HEK293 (cell line): ENCODE results near the gene CLIC3.

Source experiments
- CTCF ChIA-PET: fragments of 350-600 bp; formaldehyde crosslinking; extraction: SDS; loops from one replicate; lab custom pipeline; 2021; ENCODE audit warnings: antibody characterized with exemption; lab: Yijun Ruan, JAX
- POLR2A ChIA-PET: fragments of 300-600 bp; formaldehyde crosslinking; extraction: SDS; loops from one replicate; lab custom pipeline; 2020; ENCODE audit warnings: antibody characterized with exemption, inconsistent platforms; lab: Yijun Ruan, JAX
- H3K27ac ChIP-seq: fragments of 200-500 bp; sonication (Bioruptor generic); 2 replicates; pipeline ENCODE4 v1.5.1; 2014; ENCODE audit warnings: low read depth, low read length, control low read depth, inconsistent platforms; ENCODE audit errors: extremely low read depth
- H3K36me3 ChIP-seq, 2 experiments: fragments of 200-500 bp in 1 of 2; sonication (Bioruptor generic) in 1 of 2; 1 replicate in 1 of 2; 2 replicates in 1 of 2; pipeline ENCODE4 v1.5.1; 2014 to 2017; ENCODE audit warnings: inconsistent platforms in 2 of 2, low read length in 2 of 2; ENCODE audit not compliant: control insufficient read depth in 2 of 2, insufficient read depth in 1 of 2
- H3K4me1 ChIP-seq: fragments of 200-500 bp; sonication (Bioruptor generic); 2 replicates; pipeline ENCODE4 v1.5.1; 2014; ENCODE audit warnings: mild to moderate bottlenecking, low read length, inconsistent platforms; ENCODE audit not compliant: control insufficient read depth, insufficient read depth
- H3K4me3 ChIP-seq: 2 replicates; pipeline ENCODE4 v1.5.1; 2011; ENCODE audit warnings: low read depth, mild to moderate bottlenecking, control low read depth, low read length, moderate library complexity
- H3K9me3 ChIP-seq: fragments of 200-500 bp; sonication (Bioruptor generic); 2 replicates; pipeline ENCODE4 v1.5.1; 2014; ENCODE audit warnings: low read depth, low read length, inconsistent platforms; ENCODE audit not compliant: control insufficient read depth, insufficient read depth
- GLIS2 ChIP-seq: fragments of 450-650 bp; formaldehyde crosslinking; IDR thresholded peaks from 2 replicates; pipeline ENCODE4 v1.5.1; 2016; ENCODE audit warnings: missing biosample characterization, missing genetic modification characterization
- HOXC10 ChIP-seq: sonication (generic); formaldehyde crosslinking; IDR thresholded peaks from 2 replicates; pipeline ENCODE4 v1.8.1; 2023; ENCODE audit warnings: mild to moderate bottlenecking, missing genetic modification reagents
- ZBTB21 ChIP-seq: fragments of 450-650 bp; formaldehyde crosslinking; IDR thresholded peaks from 2 replicates; pipeline ENCODE4 v1.5.1; 2017; ENCODE audit warnings: missing biosample characterization, missing genetic modification characterization
- ZBTB48 ChIP-seq: fragments of 450-650 bp; formaldehyde crosslinking; IDR thresholded peaks from 2 replicates; pipeline ENCODE4 v1.5.1; 2016; ENCODE audit warnings: missing biosample characterization, missing genetic modification characterization
- ZNF121 ChIP-seq: fragments of 450-650 bp; formaldehyde crosslinking; IDR thresholded peaks from 2 replicates; pipeline ENCODE4 v1.5.1; 2016; ENCODE audit warnings: missing biosample characterization, missing genetic modification characterization
- ZNF155 ChIP-seq: fragments of 450-650 bp; formaldehyde crosslinking; IDR thresholded peaks from 2 replicates; pipeline ENCODE4 v1.5.1; 2016; ENCODE audit warnings: missing biosample characterization, missing genetic modification characterization
- ZNF202 ChIP-seq: fragments of 450-650 bp; formaldehyde crosslinking; IDR thresholded peaks from 2 replicates; pipeline ENCODE4 v1.5.1; 2016; ENCODE audit warnings: missing biosample characterization, missing genetic modification characterization, borderline replicate concordance
- ZNF292 ChIP-seq: fragments of 450-650 bp; formaldehyde crosslinking; IDR thresholded peaks from 2 replicates; pipeline ENCODE4 v1.5.1; 2016; ENCODE audit warnings: low read depth, missing biosample characterization, missing genetic modification characterization, borderline replicate concordance
- ZNF335 ChIP-seq: fragments of 450-650 bp; formaldehyde crosslinking; conservative IDR thresholded peaks from 2 replicates; pipeline ENCODE4 v1.5.1; 2016; ENCODE audit warnings: missing biosample characterization, missing genetic modification characterization
- ZNF404 ChIP-seq: fragments of 450-650 bp; formaldehyde crosslinking; IDR thresholded peaks from 2 replicates; pipeline ENCODE4 v1.5.1; 2017; ENCODE audit warnings: missing biosample characterization, missing genetic modification characterization
- ZNF521 ChIP-seq: fragments of 450-650 bp; formaldehyde crosslinking; IDR thresholded peaks from 2 replicates; pipeline ENCODE4 v1.5.1; 2017; ENCODE audit warnings: missing biosample characterization, mild to moderate bottlenecking, missing genetic modification characterization
- ZNF544 ChIP-seq: fragments of 450-650 bp; formaldehyde crosslinking; IDR thresholded peaks from 2 replicates; pipeline ENCODE4 v1.5.0; 2017; ENCODE audit warnings: missing biosample characterization, missing genetic modification characterization
- ZNF548 ChIP-seq: fragments of 450-650 bp; formaldehyde crosslinking; IDR thresholded peaks from 2 replicates; pipeline ENCODE4 v1.5.1; 2016; ENCODE audit warnings: missing biosample characterization, missing genetic modification characterization
- ZNF558 ChIP-seq: fragments of 450-650 bp; formaldehyde crosslinking; IDR thresholded peaks from 2 replicates; pipeline ENCODE4 v1.5.1; 2016; ENCODE audit warnings: missing biosample characterization, missing genetic modification characterization
- ZNF580 ChIP-seq: fragments of 450-650 bp; formaldehyde crosslinking; IDR thresholded peaks from 2 replicates; pipeline ENCODE4 v1.5.1; 2016; ENCODE audit warnings: missing biosample characterization, missing genetic modification characterization
- ZNF600 ChIP-seq: fragments of 450-650 bp; formaldehyde crosslinking; IDR thresholded peaks from 2 replicates; pipeline ENCODE4 v1.5.1; 2016; ENCODE audit warnings: missing biosample characterization, missing genetic modification characterization
- ZNF629 ChIP-seq: fragments of 450-650 bp; formaldehyde crosslinking; IDR thresholded peaks from 2 replicates; pipeline ENCODE4 v1.5.1; 2017; ENCODE audit warnings: missing biosample characterization, missing genetic modification characterization
- ZNF660 ChIP-seq: fragments of 450-650 bp; IDR thresholded peaks from 2 replicates; pipeline ENCODE4 v1.5.1; 2018; ENCODE audit warnings: missing biosample characterization, mild to moderate bottlenecking, missing genetic modification characterization
- ZNF664 ChIP-seq: fragments of 450-650 bp; formaldehyde crosslinking; IDR thresholded peaks from 2 replicates; pipeline ENCODE4 v1.5.1; 2016; ENCODE audit warnings: missing biosample characterization, missing genetic modification characterization
- TF ChIP-seq, protein P1 (sequence below): fragments of 450-650 bp; formaldehyde crosslinking; IDR thresholded peaks from 2 replicates; pipeline ENCODE4 v1.5.1; 2016; ENCODE audit warnings: missing biosample characterization, missing genetic modification characterization
- TF ChIP-seq, protein P2 (sequence below): fragments of 450-650 bp; formaldehyde crosslinking; IDR thresholded peaks from 2 replicates; pipeline ENCODE4 v1.5.1; 2016; ENCODE audit warnings: missing biosample characterization, missing genetic modification characterization, borderline replicate concordance

CLIC3 gene

DNA sequence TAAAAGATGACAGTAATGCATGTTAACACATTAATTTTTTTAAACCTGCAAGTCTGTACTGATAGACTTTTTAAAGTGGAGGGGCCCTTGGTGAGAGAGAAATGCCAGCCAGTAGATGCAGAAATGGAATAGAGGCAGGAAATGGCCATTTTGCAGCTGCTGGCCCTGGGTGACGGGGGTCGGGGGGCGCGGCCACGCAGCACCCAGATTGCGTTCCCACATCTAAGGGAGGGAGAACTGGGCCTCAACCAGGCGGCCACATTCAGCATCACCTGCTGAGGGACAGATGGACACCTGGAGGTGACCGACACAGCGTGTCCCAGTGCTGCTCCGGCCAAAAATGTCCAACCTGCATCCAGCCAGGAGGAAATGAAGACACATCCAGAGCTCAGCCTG, 6.3 kb upstream of the CLIC3 start:
- H3K27ac ChIP-seq = no peak overlapping the region
- POLR2A ChIA-PET = interaction anchor here (0.7 to 4.7 kb wide), 2 partner anchors 10 to 62 kb away, joined by 4 to 25 read pairs; partner anchors contain the start of gene PAXX
- TF ChIP-seq ZNF600 (peak; percentile 11; the same call in 1 of the 2 replicates), ZBTB48 (tag by site-specific recombination) (no peak), ZNF548 (no peak), ZNF521 (tag by site-specific recombination) (no peak)
- peaks cover 3% of the 10 kb centered on the region; the same call in 1 of the 2 replicates for H3K4me1 ChIP-seq
- no peaks in the 10 kb centered on the region for H3K9me3 ChIP-seq
- H3K4me3 ChIP-seq = no peak overlapping the region
- H3K36me3 ChIP-seq = no peaks in the 10 kb centered on the region
- CTCF ChIA-PET = interaction anchor here (0.6 to 5.2 kb wide), 6 partner anchors 26 to 232 kb away, joined by 3 to 38 read pairs (median 3); partner anchors contain the start of genes ABCA2 and AJM1

DNA sequence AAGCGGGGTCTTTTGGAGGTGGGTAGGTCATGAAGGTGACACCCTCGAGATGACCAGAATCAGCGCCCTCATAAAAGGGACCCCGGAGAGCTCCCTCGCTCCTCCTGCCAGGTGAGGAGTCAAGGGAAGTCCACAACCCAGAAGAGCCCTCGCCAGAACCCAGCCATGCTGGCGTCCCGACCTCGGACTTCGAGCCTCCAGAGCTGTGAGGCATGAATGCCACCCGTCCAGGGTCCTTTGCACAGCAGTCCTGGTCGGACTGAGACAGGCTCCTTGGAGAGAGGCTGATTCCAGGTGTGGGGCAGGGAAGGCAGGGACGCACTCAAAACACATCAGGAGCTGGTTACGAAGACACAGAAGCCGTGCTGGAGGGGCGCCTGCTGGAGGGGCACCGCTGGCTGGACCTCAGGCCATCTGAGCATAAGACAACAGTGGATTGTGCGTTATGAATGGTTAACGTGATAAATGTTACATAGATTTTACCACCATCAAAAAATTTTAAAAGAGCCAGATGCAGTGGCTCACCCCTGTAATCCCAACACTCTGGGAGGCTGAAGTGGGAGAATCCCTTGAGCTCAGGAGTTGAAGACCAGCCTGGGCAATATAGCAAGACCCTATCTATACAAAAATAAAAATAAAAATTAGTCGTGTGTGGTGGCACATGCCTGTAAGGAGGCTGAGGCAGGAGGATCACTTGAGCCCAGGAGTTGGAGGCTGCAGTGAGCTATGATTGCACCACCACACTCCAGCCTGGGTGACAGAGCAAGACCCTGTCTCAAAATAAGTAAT, 5.7 kb upstream of the CLIC3 start:
- TF ChIP-seq ZNF121 (tag by site-specific recombination) (peak; percentile 72), ZNF544 (tag by site-specific recombination) (no peak), ZNF404 (tag by site-specific recombination) (no peak)
- H3K27ac ChIP-seq = no peak overlapping the region
- H3K4me3 ChIP-seq = no peak overlapping the region
- H3K36me3 ChIP-seq = no peaks in the 10 kb centered on the region
- no peaks in the 10 kb centered on the region for H3K9me3 ChIP-seq
- no peaks in the 10 kb centered on the region for H3K4me1 ChIP-seq
- POLR2A ChIA-PET = interaction anchor here (0.7 to 4.7 kb wide), 2 partner anchors 9 to 62 kb away, joined by 4 to 25 read pairs; partner anchors contain the start of gene PAXX
- CTCF ChIA-PET = interaction anchor here (0.6 to 5.2 kb wide), 8 partner anchors 27 to 231 kb away, joined by 3 to 38 read pairs (median 3); partner anchors contain the start of genes ABCA2 and AJM1

GRCh38 chr9:137000177-137000930, 4.0 kb upstream of the CLIC3 start:
- Histone ChIP-seq H3K4me1 (peaks cover 5% of the 10 kb centered on the region), H3K9me3 (no peaks in the 10 kb centered on the region), H3K36me3 (no peaks in the 10 kb centered on the region), H3K27ac (no peak overlapping the region), H3K4me3 (no peak overlapping the region)
- POLR2A ChIA-PET = interaction anchor here (0.6 to 4.7 kb wide), 6 partner anchors 8 to 200 kb away, joined by 3 to 25 read pairs (median 4); partner anchors contain the start of genes AJM1 and PAXX
- TF ChIP-seq ZNF292 (tag by site-specific recombination) = no peak
- CTCF ChIA-PET = interaction anchor here (0.5 to 5.4 kb wide), 7 partner anchors 29 to 194 kb away, joined by 3 to 38 read pairs (median 3); partner anchors contain the start of genes ABCA2 and FBXW5

- Histone ChIP-seq H3K27ac (no peak overlapping the region), H3K4me3 (no peak overlapping the region), H3K36me3 (peaks cover 0 to 18% of the 10 kb centered on the region in 2 experiments; a peak in 1 of 3 replicates), H3K9me3 (no peaks in the 10 kb centered on the region), H3K4me1 (peaks cover 5% of the 10 kb centered on the region)
- ChIA-PET CTCF (interaction anchor here (3.6 to 5.4 kb wide), 2 partner anchors 32 to 50 kb away, joined by 15 to 38 read pairs; partner anchors contain the start of gene ABCA2), POLR2A (interaction anchor here (1.3 kb wide), 1 partner anchor 112 kb away, joined by 4 read pairs; the partner anchor contains the start of gene TRAF2)
- TF ChIP-seq ZNF629 (tag by site-specific recombination) (no peak), ZBTB21 (no peak), HOXC10 (CRISPR knock-in tag) (no peak), ZNF660 (tag by site-specific recombination) (no peak), ZNF202 (tag by site-specific recombination) (no peak), ZNF335 (tag by site-specific recombination) (no peak), ZNF558 (tag by site-specific recombination) (no peak), ZNF664 (tag by site-specific recombination) (no peak), ZNF580 (tag by site-specific recombination) (no peak), GLIS2 (tag by site-specific recombination) (no peak), ZNF155 (tag by site-specific recombination) (no peak)
- TF ChIP-seq, protein P1, sequence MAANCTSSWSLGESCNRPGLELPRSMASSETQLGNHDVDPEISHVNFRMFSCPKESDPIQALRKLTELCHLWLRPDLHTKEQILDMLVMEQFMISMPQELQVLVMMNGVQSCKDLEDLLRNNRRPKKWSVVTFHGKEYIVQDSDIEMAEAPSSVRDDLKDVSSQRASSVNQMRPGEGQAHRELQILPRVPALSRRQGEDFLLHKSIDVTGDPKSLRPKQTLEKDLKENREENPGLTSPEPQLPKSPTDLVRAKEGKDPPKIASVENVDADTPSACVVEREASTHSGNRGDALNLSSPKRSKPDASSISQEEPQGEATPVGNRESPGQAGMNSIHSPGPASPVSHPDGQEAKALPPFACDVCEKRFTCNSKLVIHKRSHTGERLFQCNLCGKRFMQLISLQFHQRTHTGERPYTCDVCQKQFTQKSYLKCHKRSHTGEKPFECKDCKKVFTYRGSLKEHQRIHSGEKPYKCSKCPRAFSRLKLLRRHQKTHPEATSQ (tag by site-specific recombination) = no peak
- TF ChIP-seq, protein P2, sequence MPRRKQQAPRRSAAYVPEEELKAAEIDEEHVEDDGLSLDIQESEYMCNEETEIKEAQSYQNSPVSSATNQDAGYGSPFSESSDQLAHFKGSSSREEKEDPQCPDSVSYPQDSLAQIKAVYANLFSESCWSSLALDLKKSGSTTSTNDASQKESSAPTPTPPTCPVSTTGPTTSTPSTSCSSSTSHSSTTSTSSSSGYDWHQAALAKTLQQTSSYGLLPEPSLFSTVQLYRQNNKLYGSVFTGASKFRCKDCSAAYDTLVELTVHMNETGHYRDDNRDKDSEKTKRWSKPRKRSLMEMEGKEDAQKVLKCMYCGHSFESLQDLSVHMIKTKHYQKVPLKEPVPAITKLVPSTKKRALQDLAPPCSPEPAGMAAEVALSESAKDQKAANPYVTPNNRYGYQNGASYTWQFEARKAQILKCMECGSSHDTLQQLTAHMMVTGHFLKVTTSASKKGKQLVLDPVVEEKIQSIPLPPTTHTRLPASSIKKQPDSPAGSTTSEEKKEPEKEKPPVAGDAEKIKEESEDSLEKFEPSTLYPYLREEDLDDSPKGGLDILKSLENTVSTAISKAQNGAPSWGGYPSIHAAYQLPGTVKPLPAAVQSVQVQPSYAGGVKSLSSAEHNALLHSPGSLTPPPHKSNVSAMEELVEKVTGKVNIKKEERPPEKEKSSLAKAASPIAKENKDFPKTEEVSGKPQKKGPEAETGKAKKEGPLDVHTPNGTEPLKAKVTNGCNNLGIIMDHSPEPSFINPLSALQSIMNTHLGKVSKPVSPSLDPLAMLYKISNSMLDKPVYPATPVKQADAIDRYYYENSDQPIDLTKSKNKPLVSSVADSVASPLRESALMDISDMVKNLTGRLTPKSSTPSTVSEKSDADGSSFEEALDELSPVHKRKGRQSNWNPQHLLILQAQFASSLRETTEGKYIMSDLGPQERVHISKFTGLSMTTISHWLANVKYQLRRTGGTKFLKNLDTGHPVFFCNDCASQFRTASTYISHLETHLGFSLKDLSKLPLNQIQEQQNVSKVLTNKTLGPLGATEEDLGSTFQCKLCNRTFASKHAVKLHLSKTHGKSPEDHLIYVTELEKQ (tag by site-specific recombination) = no peak
Measured at GRCh38 chr9:136997830-136998234, 1.5 kb upstream of the CLIC3 start.
